Measurements from ENCODE around the gene CMTM7. TPM values are rescaled to one million over a fixed set of nuclear protein-coding genes. Genes with fewer than 3 reads are reported as not detected.

The CMTM7 gene
- total RNA-seq, 1 donor from 2014 or later: 18.0 TPM

DNA sequence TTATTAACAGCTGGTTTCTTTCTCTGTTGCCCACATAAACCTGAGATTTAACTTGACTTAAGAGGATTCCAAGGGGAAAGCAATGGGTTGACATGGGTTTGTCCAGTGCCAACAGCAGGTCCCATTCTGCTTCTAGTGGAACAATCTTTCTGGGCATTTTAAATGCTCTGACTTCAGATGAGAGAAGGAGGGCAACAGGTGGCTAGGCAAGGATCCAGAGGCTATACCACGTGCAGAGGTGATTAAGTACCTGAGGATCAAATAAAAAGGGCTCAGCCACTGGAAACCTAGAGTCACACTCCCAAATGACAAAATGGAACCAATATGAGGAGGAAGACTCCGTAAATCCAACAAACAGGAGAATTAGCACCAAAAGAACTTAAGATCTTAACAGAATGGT lies 82.5 kb downstream of the CMTM7 start:
- DNase-seq (ENCODE audit: low spot score in 2 of 2, unreplicated experiment in 2 of 2): no peak
- Mint-ChIP-seq H3K4me3 (no peak overlapping the region), H3K9me3 (peaks cover 3% of the 10 kb centered on the region), H3K27me3 (ENCODE audit: low read depth) (no peaks in the 10 kb centered on the region), H3K27ac (no peak overlapping the region), H3K36me3 (peaks cover 41% of the 10 kb centered on the region), H3K4me1 (peaks cover 7% of the 10 kb centered on the region)
- no peak for TF ChIP-seq CTCF (IDR thresholded peaks at IDR 0.05; ENCODE audit: unreplicated experiment)

GRCh38 chr3:32480604-32481003 lies 89.0 kb downstream of the CMTM7 start:
- H3K27ac Mint-ChIP-seq: no peak overlapping the region
- peaks cover 5% of the 10 kb centered on the region for H3K4me1 Mint-ChIP-seq
- no peak for TF ChIP-seq CTCF (IDR thresholded peaks at IDR 0.05; ENCODE audit: unreplicated experiment)
- peaks cover 43% of the 10 kb centered on the region for H3K36me3 Mint-ChIP-seq
- no peak for DNase-seq (ENCODE audit: low spot score in 2 of 2, unreplicated experiment in 2 of 2)
- no peaks in the 10 kb centered on the region for H3K27me3 Mint-ChIP-seq (ENCODE audit: low read depth)
- H3K4me3 Mint-ChIP-seq: no peak overlapping the region
- H3K9me3 Mint-ChIP-seq: peaks cover 3% of the 10 kb centered on the region

DNA sequence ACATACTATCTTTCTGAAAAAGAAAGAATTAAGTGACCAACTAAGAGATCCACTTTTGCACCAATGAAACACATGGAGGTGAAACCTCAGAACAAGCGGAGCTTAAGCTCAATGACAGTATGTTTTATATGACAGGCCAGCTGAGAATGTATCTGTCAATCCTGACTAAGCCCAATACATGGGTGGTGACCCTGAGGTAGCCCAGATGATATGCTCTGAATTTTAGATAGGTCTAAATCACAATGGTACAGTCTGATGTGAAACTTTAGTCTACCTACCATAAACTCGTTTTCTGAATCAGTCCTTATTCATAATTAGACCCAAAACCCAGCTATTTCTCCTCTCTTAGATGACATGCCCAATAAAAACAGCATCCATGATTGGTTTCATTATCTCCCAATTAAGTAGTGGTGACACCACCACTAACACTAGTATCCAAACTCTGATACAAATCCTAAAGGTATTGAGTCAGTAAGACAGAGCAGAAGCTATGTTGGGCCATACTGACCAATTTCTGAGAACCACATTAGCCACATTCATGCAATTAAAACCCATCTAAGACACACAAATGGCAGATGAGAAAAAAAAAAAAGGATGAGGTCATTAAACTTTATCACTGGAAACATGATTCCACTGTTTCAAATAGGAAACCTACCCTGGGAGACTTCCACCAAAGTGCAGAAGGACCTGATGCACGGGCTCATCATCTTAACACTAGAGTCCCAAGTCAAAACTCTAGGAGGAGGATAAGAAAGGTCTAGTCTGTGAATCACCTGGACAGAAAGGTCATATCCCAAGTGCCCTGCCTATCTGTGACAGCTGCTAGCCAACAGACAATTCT lies 90.4 kb downstream of the CMTM7 start:
- Mint-ChIP-seq H3K36me3 (peaks cover 42% of the 10 kb centered on the region), H3K27me3 (ENCODE audit: low read depth) (no peaks in the 10 kb centered on the region), H3K27ac (no peak overlapping the region), H3K4me1 (peaks cover 5% of the 10 kb centered on the region), H3K9me3 (peaks cover 3% of the 10 kb centered on the region), H3K4me3 (no peak overlapping the region)
- no peak for TF ChIP-seq CTCF (IDR thresholded peaks at IDR 0.05; ENCODE audit: unreplicated experiment)
- no peak for DNase-seq (ENCODE audit: low spot score in 2 of 2, unreplicated experiment in 2 of 2)

- Mint-ChIP-seq H3K27ac (no peak overlapping the region), H3K36me3 (peaks cover 39% of the 10 kb centered on the region), H3K27me3 (ENCODE audit: low read depth) (no peaks in the 10 kb centered on the region)
These were observed 91.0 kb downstream of the CMTM7 start for GRCh38 chr3:32482693-32483092.

DNA sequence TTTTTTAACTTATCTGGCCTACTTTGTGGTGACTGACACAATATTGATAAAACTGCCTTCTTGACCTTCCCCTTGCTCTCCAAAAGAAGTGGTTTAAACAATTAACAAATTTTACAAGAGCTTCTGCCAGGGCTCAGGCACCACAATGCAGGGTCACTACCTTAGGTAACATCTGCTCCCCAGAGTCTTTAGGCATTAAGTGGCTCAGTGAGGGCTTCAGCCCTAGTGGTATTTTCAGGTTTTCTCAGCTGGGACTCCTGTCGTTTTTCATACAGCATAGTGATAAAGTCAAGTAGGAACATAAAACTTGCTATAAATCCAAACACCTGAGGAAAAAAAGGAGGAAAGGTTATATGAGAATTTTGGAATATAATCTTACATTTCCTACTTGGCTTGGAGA lies 92.1 kb downstream of the CMTM7 start:
- Mint-ChIP-seq H3K27ac (no peak overlapping the region), H3K4me3 (no peak overlapping the region), H3K4me1 (peaks cover 12% of the 10 kb centered on the region), H3K36me3 (peaks cover 33% of the 10 kb centered on the region), H3K9me3 (no peaks in the 10 kb centered on the region), H3K27me3 (ENCODE audit: low read depth) (no peaks in the 10 kb centered on the region)
- TF ChIP-seq CTCF (IDR thresholded peaks at IDR 0.05; ENCODE audit: unreplicated experiment): no peak
- no peak for DNase-seq (ENCODE audit: low spot score in 2 of 2, unreplicated experiment in 2 of 2)

More at GRCh38 chr3:32482693-32483092, 91.0 kb downstream of the CMTM7 start:
- DNase-seq (ENCODE audit: low spot score in 2 of 2, unreplicated experiment in 2 of 2): no peak
- peaks cover 5% of the 10 kb centered on the region for H3K4me1 Mint-ChIP-seq
- no peak overlapping the region for H3K4me3 Mint-ChIP-seq
- H3K9me3 Mint-ChIP-seq: peaks cover 3% of the 10 kb centered on the region
- TF ChIP-seq CTCF (IDR thresholded peaks at IDR 0.05; ENCODE audit: unreplicated experiment): no peak

Measured in mesothelial cell of epicardium (in vitro differentiated cells).